Measurements from ENCODE around the gene RFC1.
"Not testable (repeated sequence)": the region's sequence is repeated elsewhere in the genome, so short reads cannot be mapped to it uniquely, and the experiment has no call there.

DNA sequence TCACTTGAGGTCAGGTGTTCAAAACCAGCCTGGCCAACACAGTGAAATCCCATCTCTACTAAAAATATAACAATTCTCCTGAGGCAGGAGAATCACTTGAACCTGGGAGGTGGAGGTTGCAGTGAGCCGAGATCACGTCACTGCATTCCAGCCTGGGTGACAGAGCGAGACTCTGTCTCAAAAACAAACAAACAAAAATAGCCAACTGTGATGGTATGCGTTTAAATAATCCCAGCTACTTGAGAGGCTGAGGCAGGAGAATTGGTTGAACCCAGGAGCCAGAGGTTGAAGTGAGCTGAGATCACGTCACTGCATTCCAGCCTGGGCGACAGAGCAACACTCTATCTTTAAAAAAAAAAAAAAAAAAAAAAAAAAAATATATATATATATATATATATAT is 35.5 kb upstream of the RFC1 start:
- TF ChIP-seq, protein P1, sequence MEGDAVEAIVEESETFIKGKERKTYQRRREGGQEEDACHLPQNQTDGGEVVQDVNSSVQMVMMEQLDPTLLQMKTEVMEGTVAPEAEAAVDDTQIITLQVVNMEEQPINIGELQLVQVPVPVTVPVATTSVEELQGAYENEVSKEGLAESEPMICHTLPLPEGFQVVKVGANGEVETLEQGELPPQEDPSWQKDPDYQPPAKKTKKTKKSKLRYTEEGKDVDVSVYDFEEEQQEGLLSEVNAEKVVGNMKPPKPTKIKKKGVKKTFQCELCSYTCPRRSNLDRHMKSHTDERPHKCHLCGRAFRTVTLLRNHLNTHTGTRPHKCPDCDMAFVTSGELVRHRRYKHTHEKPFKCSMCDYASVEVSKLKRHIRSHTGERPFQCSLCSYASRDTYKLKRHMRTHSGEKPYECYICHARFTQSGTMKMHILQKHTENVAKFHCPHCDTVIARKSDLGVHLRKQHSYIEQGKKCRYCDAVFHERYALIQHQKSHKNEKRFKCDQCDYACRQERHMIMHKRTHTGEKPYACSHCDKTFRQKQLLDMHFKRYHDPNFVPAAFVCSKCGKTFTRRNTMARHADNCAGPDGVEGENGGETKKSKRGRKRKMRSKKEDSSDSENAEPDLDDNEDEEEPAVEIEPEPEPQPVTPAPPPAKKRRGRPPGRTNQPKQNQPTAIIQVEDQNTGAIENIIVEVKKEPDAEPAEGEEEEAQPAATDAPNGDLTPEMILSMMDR (IDR thresholded peaks at IDR 0.05) = not testable (repeated sequence)
- TF ChIP-seq POLR2A (IDR thresholded peaks at IDR 0.05) = not testable (repeated sequence)
